A549 treated with ZK216348 at 1 μM for 4 hours (cell line): ENCODE measurements around the gene RPRM. TPM values are rescaled to one million over a fixed set of nuclear protein-coding genes. Genes with fewer than 3 reads are reported as not detected.

Source experiments
- total RNA-seq: library from RNA; stranded (reverse); fragments of 200-300 nt; extraction: Qiagen RNA extraction; gene quantifications from 5 replicates; pipeline ENCODE4 v1.2.3, GENCODE V29; 2022; ENCODE audit warnings: low read depth

RPRM gene
- total RNA-seq = 0.09 TPM in 1 of 5 replicates, not detected in the others

GRCh38 chr2:153478289-153479261 lies at the start of gene RPRM:
Gene RPRM, minus strand, starts transcription at chr2:153478762. Its CDS starts 197 bp downstream, at chr2:153478565.

